GM12878 (cell line): ENCODE data around the gene ADSS1. TPM values are rescaled to one million over a fixed set of nuclear protein-coding genes. Genes with fewer than 3 reads are reported as not detected.

ENCODE experiments used
- ATF2 ChIP-seq: IDR thresholded peaks from 2 replicates; pipeline ENCODE4 v1.6.1; 2012; ENCODE audit warnings: low read length, inconsistent platforms
- BCL11A ChIP-seq: IDR thresholded peaks from 2 replicates; pipeline ENCODE4 v1.6.1; 2011; ENCODE audit warnings: low read depth, low read length
- CBFB ChIP-seq: IDR thresholded peaks from 2 replicates; pipeline ENCODE4 v1.6.1; 2016; ENCODE audit warnings: antibody characterized with exemption, low read depth
- CHD4 ChIP-seq: fragments of 200-600 bp; sonication (generic); IDR thresholded peaks from 2 replicates; pipeline ENCODE4 v1.6.1; 2016; ENCODE audit warnings: mild to moderate bottlenecking
- ETV6 ChIP-seq, 2 experiments: fragments of 450-650 bp in 1 of 2; IDR thresholded peaks in 1 of 2; conservative IDR thresholded peaks in 1 of 2; 2 replicates each; pipeline ENCODE4 v1.6.1; 2014; ENCODE audit warnings: antibody characterized with exemption in 1 of 2, borderline replicate concordance in 1 of 2, low read depth in 1 of 2, mild to moderate bottlenecking in 1 of 2, moderate library complexity in 1 of 2
- HCFC1 ChIP-seq: fragments of 150-350 bp; IDR thresholded peaks from 2 replicates; pipeline ENCODE4 v1.6.1; 2014; ENCODE audit warnings: low read length
- JUND ChIP-seq: IDR thresholded peaks from 2 replicates; pipeline ENCODE4 v1.6.1; 2012; ENCODE audit warnings: low read depth, mild to moderate bottlenecking, low read length, improper control_type of control experiment, moderate library complexity
- LARP7 ChIP-seq: fragments of 450-650 bp; IDR thresholded peaks from 2 replicates; pipeline ENCODE4 v1.6.1; 2017; ENCODE audit warnings: mild to moderate bottlenecking
- NBN ChIP-seq: fragments of 450-650 bp; IDR thresholded peaks from 2 replicates; pipeline ENCODE4 v1.6.1; 2016
- NFIC ChIP-seq: IDR thresholded peaks from 2 replicates; pipeline ENCODE4 v1.6.1; 2012; ENCODE audit warnings: low read depth, mild to moderate bottlenecking, inconsistent platforms, low read length, moderate library complexity
- PAX5 ChIP-seq: IDR thresholded peaks from 2 replicates; pipeline ENCODE4 v1.6.1; 2011; ENCODE audit warnings: low read depth, low read length, borderline replicate concordance
- SMAD1 ChIP-seq: fragments of 450-650 bp; IDR thresholded peaks from 2 replicates; pipeline ENCODE4 v1.6.1; 2018; ENCODE audit warnings: mild to moderate bottlenecking, low read depth; ENCODE audit not compliant: partially characterized antibody
- SMAD5 ChIP-seq: IDR thresholded peaks from 2 replicates; pipeline ENCODE4 v1.6.1; 2016; ENCODE audit warnings: antibody characterized with exemption, low read depth
- TARDBP ChIP-seq: IDR thresholded peaks from 2 replicates; pipeline ENCODE4 v1.6.1; 2016; ENCODE audit warnings: borderline replicate concordance
- TCF12 ChIP-seq: IDR thresholded peaks from 2 replicates; pipeline ENCODE4 v1.6.1; 2011; ENCODE audit warnings: low read depth, mild to moderate bottlenecking, low read length
- WRNIP1 ChIP-seq: IDR thresholded peaks from 2 replicates; pipeline ENCODE4 v1.6.1; 2011; ENCODE audit warnings: low read depth, low read length, improper control_type of control experiment, borderline replicate concordance
- ZBED1 ChIP-seq: IDR thresholded peaks from 2 replicates; pipeline ENCODE4 v1.6.1; 2016; ENCODE audit warnings: borderline replicate concordance
- polyA plus RNA-seq, 11 experiments: library from polyadenylated mRNA; depleted of rRNA in 4 of 11; unstranded in 6 of 11; stranded (reverse) in 5 of 11; fragments of >200 nt; fragmentation: Nextera tagmentation in 4 of 11; fragmentation: Illumina TruSeq in 1 of 11; extraction: Ambion mirVana in 4 of 11; extraction: Trizol in 1 of 11; gene quantifications; 1 replicate in 1 of 11; 2 replicates in 10 of 11; pipeline versions ENCODE4 v1.2.1 to v1.2.3, GENCODE V29; 2011 to 2016; ENCODE audit warnings: inconsistent platforms in 2 of 11, missing spikeins in 2 of 11, low read depth in 1 of 11
- total RNA-seq, 4 experiments: library from RNA; depleted of rRNA in 3 of 4; stranded (reverse); fragments of >200 nt in 3 of 4; fragmentation: Illumina TruSeq in 1 of 4; extraction: Trizol in 1 of 4; gene quantifications; 2 replicates each; pipeline versions ENCODE4 v1.2.1 to v1.2.3, GENCODE V29; 2013 to 2021
- TF ChIP-seq, protein P1 (sequence below): fragments of 450-650 bp; conservative IDR thresholded peaks from 2 replicates; pipeline ENCODE4 v1.6.1; 2017; ENCODE audit warnings: mild to moderate bottlenecking, moderate library complexity
- TF ChIP-seq, protein P2 (sequence below), 3 experiments: IDR thresholded peaks in 2 of 3; conservative IDR thresholded peaks in 1 of 3; 2 replicates each; pipeline ENCODE4 v1.5.1; 2011; ENCODE audit warnings: low read depth in 3 of 3, low read length in 3 of 3, mild to moderate bottlenecking in 3 of 3, control low read depth in 2 of 3, moderate library complexity in 2 of 3, inconsistent platforms in 1 of 3, mixed read lengths in 1 of 3; ENCODE audit not compliant: control insufficient read depth in 2 of 3, insufficient read depth in 1 of 3; ENCODE audit errors: extremely low read depth in 1 of 3
- TF ChIP-seq, protein P3 (sequence below): fragments of 450-650 bp; IDR thresholded peaks from 2 replicates; pipeline ENCODE4 v1.6.1; 2016; ENCODE audit warnings: mild to moderate bottlenecking, moderate library complexity, borderline replicate concordance

Gene ADSS1
- total and polyA plus RNA-seq, 10 of the 15 experiments (the other 5 are each of a cell fraction or from before 2014, with no cell fraction given), result 0.11 to 0.45 (median 0.28) TPM; not detected in 5

DNA sequence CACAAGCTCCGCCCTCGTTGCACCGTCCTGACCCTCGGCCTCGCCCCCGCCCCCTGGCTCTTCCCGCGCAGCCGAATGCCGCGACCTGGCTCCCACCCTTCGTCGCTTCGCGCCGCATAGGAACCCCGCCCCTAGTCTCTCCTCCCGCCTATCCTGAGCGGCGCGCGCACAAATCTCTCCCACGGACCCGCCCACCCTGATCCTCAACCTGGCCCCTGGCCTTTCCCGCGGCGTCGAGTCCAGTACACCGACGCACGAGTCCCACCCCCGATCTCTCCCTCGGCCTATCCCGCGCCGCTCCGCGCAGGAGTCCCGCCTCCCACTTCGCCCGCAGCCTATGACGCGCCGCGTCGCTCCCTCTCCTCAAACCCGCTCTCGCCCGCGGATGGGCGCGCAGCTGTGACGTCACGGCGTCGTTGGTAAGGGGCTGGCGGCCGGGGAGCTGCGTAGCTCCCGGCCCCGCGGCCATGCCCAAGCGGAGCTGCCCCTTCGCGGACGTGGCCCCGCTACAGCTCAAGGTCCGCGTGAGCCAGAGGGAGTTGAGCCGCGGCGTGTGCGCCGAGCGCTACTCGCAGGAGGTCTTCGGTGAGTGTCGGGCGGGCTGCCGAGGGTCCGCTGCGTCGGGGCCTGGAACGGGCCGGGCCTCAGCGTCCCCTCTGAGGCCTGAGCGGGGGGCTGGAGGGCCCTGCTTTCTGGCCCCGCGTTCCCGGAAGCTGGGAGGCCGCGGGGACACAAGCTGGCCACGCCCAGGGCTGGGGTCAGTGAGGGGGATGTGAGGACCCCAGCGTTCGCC is 28.9 kb downstream of the ADSS1 start, which contains the start of gene SIVA1 (continued):
- no peak for TF ChIP-seq SMAD1
- TF ChIP-seq JUND, result no peak
- TF ChIP-seq LARP7, result peak; percentile 87
- peak; percentile 100 for TF ChIP-seq NBN
- peak; percentile 69 for TF ChIP-seq HCFC1
- no peak for TF ChIP-seq CBFB
- no peak for TF ChIP-seq CHD4
- no peak for TF ChIP-seq ATF2
- no peak for TF ChIP-seq TARDBP
- 0 out of 2 replicates have a peak, but pooled peaks have one; percentile 35 for TF ChIP-seq TCF12
- TF ChIP-seq PAX5, result peak; percentile 25; the same call in 1 of the 2 replicates
- TF ChIP-seq, protein P1, sequence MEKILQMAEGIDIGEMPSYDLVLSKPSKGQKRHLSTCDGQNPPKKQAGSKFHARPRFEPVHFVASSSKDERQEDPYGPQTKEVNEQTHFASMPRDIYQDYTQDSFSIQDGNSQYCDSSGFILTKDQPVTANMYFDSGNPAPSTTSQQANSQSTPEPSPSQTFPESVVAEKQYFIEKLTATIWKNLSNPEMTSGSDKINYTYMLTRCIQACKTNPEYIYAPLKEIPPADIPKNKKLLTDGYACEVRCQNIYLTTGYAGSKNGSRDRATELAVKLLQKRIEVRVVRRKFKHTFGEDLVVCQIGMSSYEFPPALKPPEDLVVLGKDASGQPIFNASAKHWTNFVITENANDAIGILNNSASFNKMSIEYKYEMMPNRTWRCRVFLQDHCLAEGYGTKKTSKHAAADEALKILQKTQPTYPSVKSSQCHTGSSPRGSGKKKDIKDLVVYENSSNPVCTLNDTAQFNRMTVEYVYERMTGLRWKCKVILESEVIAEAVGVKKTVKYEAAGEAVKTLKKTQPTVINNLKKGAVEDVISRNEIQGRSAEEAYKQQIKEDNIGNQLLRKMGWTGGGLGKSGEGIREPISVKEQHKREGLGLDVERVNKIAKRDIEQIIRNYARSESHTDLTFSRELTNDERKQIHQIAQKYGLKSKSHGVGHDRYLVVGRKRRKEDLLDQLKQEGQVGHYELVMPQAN, result peak; percentile 93
- no peak for TF ChIP-seq WRNIP1
- no peak for TF ChIP-seq ZBED1
- TF ChIP-seq, protein P2, sequence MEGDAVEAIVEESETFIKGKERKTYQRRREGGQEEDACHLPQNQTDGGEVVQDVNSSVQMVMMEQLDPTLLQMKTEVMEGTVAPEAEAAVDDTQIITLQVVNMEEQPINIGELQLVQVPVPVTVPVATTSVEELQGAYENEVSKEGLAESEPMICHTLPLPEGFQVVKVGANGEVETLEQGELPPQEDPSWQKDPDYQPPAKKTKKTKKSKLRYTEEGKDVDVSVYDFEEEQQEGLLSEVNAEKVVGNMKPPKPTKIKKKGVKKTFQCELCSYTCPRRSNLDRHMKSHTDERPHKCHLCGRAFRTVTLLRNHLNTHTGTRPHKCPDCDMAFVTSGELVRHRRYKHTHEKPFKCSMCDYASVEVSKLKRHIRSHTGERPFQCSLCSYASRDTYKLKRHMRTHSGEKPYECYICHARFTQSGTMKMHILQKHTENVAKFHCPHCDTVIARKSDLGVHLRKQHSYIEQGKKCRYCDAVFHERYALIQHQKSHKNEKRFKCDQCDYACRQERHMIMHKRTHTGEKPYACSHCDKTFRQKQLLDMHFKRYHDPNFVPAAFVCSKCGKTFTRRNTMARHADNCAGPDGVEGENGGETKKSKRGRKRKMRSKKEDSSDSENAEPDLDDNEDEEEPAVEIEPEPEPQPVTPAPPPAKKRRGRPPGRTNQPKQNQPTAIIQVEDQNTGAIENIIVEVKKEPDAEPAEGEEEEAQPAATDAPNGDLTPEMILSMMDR (IDR thresholded peaks at IDR 0.05 in 2 of 3, conservative IDR thresholded peaks at IDR 0.05 in 1 of 3; ENCODE audit: control insufficient read depth in 2 of 3, extremely low read depth in 1 of 3, insufficient read depth in 1 of 3, low read depth in 3 of 3, low read length in 3 of 3), result no peak
- TF ChIP-seq, protein P3, sequence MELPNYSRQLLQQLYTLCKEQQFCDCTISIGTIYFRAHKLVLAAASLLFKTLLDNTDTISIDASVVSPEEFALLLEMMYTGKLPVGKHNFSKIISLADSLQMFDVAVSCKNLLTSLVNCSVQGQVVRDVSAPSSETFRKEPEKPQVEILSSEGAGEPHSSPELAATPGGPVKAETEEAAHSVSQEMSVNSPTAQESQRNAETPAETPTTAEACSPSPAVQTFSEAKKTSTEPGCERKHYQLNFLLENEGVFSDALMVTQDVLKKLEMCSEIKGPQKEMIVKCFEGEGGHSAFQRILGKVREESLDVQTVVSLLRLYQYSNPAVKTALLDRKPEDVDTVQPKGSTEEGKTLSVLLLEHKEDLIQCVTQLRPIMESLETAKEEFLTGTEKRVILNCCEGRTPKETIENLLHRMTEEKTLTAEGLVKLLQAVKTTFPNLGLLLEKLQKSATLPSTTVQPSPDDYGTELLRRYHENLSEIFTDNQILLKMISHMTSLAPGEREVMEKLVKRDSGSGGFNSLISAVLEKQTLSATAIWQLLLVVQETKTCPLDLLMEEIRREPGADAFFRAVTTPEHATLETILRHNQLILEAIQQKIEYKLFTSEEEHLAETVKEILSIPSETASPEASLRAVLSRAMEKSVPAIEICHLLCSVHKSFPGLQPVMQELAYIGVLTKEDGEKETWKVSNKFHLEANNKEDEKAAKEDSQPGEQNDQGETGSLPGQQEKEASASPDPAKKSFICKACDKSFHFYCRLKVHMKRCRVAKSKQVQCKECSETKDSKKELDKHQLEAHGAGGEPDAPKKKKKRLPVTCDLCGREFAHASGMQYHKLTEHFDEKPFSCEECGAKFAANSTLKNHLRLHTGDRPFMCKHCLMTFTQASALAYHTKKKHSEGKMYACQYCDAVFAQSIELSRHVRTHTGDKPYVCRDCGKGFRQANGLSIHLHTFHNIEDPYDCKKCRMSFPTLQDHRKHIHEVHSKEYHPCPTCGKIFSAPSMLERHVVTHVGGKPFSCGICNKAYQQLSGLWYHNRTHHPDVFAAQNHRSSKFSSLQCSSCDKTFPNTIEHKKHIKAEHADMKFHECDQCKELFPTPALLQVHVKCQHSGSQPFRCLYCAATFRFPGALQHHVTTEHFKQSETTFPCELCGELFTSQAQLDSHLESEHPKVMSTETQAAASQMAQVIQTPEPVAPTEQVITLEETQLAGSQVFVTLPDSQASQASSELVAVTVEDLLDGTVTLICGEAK, result no peak
- no peak for TF ChIP-seq SMAD5
- TF ChIP-seq BCL11A, result no peak
- TF ChIP-seq ETV6 (conservative IDR thresholded peaks at IDR 0.05 in 1 of 2, IDR thresholded peaks at IDR 0.05 in 1 of 2; ENCODE audit: borderline replicate concordance in 1 of 2, low read depth in 1 of 2), result no peak
- TF ChIP-seq NFIC, result no peak
